Measurements from ENCODE around the gene VSIR. TPM values are rescaled to one million over a fixed set of nuclear protein-coding genes. Genes with fewer than 3 reads are reported as not detected.

Gene VSIR
- total and polyA plus RNA-seq, 10 of the 15 experiments (the other 5 are each of a cell fraction or from before 2014, with no cell fraction given): 0.19 to 12.5 (median 6.7) TPM

- TF ChIP-seq, protein P1, sequence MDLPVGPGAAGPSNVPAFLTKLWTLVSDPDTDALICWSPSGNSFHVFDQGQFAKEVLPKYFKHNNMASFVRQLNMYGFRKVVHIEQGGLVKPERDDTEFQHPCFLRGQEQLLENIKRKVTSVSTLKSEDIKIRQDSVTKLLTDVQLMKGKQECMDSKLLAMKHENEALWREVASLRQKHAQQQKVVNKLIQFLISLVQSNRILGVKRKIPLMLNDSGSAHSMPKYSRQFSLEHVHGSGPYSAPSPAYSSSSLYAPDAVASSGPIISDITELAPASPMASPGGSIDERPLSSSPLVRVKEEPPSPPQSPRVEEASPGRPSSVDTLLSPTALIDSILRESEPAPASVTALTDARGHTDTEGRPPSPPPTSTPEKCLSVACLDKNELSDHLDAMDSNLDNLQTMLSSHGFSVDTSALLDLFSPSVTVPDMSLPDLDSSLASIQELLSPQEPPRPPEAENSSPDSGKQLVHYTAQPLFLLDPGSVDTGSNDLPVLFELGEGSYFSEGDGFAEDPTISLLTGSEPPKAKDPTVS (IDR thresholded peaks at IDR 0.05; ENCODE audit: low read depth, low read length): no peak
- no peak for TF ChIP-seq NR2C2 (IDR thresholded peaks at IDR 0.05; ENCODE audit: borderline replicate concordance, control insufficient read depth, insufficient read length, low read depth)
Measured at GRCh38 chr10:71754562-71754961, 18.8 kb downstream of the VSIR start (continued).

GRCh38 chr10:71753960-71754505, 19.3 kb downstream of the VSIR start:
- CTCF ChIA-PET: interaction anchor here (1.0 kb wide), 1 partner anchor 22 kb away, joined by 3 read pairs; no protein-coding TSS in a partner anchor

More at GRCh38 chr10:71753960-71754505, 19.3 kb downstream of the VSIR start:
- POLR2A ChIA-PET: no interaction called here
- no peak for FAIRE-seq
- no peak for TF ChIP-seq CREM (IDR thresholded peaks at IDR 0.05; ENCODE audit: low read depth)
- no peak for TF ChIP-seq EP300 (IDR thresholded peaks at IDR 0.05; ENCODE audit: borderline replicate concordance in 1 of 2, control insufficient read depth in 1 of 2, low read depth in 2 of 2, low read length in 2 of 2)
- TF ChIP-seq SMAD5 (IDR thresholded peaks at IDR 0.05; ENCODE audit: low read depth): no peak
- TF ChIP-seq BMI1 (IDR thresholded peaks at IDR 0.05; ENCODE audit: borderline replicate concordance): no peak
- no peak for TF ChIP-seq TBL1XR1 (IDR thresholded peaks at IDR 0.05; ENCODE audit: low read depth, low read length)
- no peak for TF ChIP-seq SUPT20H (IDR thresholded peaks at IDR 0.05; ENCODE audit: borderline replicate concordance, control insufficient read depth, low read depth, low read length)
- no peak for TF ChIP-seq E2F4 (IDR thresholded peaks at IDR 0.05; ENCODE audit: low read depth, low read length)
- no peak for TF ChIP-seq NFYB (IDR thresholded peaks at IDR 0.05; ENCODE audit: insufficient read depth, low read depth, low read length)
- TF ChIP-seq ZNF592 (IDR thresholded peaks at IDR 0.05): no peak
- TF ChIP-seq MYB (IDR thresholded peaks at IDR 0.05; ENCODE audit: borderline replicate concordance, low read depth, low read length): no peak
- no peak for TF ChIP-seq SUZ12 (IDR thresholded peaks at IDR 0.05; ENCODE audit: unreplicated experiment)
- Histone ChIP-seq H3K27ac (ENCODE audit: control insufficient read depth, insufficient read depth) (no peak overlapping the region), H3K9ac (ENCODE audit: control insufficient read depth, insufficient read depth, low read length) (no peak overlapping the region), H4K20me1 (ENCODE audit: control insufficient read depth, insufficient read depth) (no peaks in the 10 kb centered on the region), H3K4me1 (ENCODE audit: control insufficient read depth, insufficient read depth, low read length) (peaks cover 36% of the 10 kb centered on the region), H3K4me2 (ENCODE audit: control insufficient read depth, insufficient read depth) (no peak overlapping the region), H3K79me2 (ENCODE audit: control insufficient read depth, insufficient read depth, low read length) (no peaks in the 10 kb centered on the region), H3K4me3 (no peak overlapping the region), H3K27me3 (replicated peaks in 1 of 2; ENCODE audit: control insufficient read depth in 2 of 2, insufficient read depth in 2 of 2, low read length in 1 of 2) (no peaks in the 10 kb centered on the region; a peak in 1 of 4 replicates), H3K36me3 (ENCODE audit: control insufficient read depth in 2 of 2, insufficient read depth in 2 of 2, low read length in 1 of 2) (peaks cover 0 to 2% of the 10 kb centered on the region in 2 experiments; a peak in 1 of 4 replicates), H3K9me3 (replicated peaks; ENCODE audit: control insufficient read depth, insufficient read depth, low read length) (no peaks in the 10 kb centered on the region), H2AFZ (ENCODE audit: control insufficient read depth, low read depth, low read length) (no peak overlapping the region)
- SMC1A ChIA-PET (ENCODE audit: uncharacterized antibody, unreplicated experiment): interaction anchor here (1.4 kb wide), 1 partner anchor 20 kb away, joined by 4 read pairs; the partner anchor contains the start of gene VSIR
- RAD21 ChIA-PET (ENCODE audit: unreplicated experiment): no interaction called here
- no peak for DNase-seq (ENCODE audit: low read depth, low spot score)
- in situ Hi-C loops (cut with MboI) (no loop called here), intact Hi-C loops (cut with micrococcal nuclease; ENCODE audit: unreplicated experiment) (no loop called here)
- 60% methylated on average over 7 of the region's 8 CpGs for WGBS (ENCODE audit: insufficient coverage, insufficient replicate concordance, low lambda C conversion rate, missing lambda C conversion rate)
- no TSS peak for BruUV-seq (replicated peaks)
- ATAC-seq: no peak
